ENCODE results near the gene SLC25A29.

DNA sequence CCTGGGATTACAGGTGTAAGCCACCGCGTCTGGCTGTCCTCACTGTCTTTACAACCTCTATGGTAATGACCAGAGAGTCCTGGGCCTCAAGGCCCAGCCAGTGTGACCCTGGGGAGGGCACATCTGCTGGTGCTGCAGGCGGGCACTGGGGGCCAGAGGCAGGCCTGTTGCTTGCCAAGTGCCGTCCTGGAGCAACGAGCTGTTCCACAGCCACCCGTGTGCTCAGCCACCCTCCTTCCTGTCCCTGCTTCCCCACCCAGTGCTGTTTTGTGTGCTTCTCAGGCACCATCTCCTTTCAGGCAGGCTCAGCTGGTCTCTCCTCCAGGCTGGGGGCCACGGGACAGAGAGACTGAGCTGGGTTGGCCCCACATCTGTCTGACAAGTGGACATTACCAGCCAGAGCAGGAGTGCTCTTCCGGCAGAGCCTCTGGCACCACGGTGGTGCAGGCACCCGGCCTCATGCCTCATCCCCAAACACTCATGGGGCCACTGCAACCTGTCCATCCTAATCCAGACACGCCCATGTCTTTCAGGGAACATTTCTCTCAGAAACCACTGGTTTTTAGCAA is 25.9 kb upstream of the SLC25A29 start:
- no peak for TF ChIP-seq EZH2phosphoT487 (IDR thresholded peaks at IDR 0.05; ENCODE audit: borderline replicate concordance, low read length)
- TF ChIP-seq, protein P1, sequence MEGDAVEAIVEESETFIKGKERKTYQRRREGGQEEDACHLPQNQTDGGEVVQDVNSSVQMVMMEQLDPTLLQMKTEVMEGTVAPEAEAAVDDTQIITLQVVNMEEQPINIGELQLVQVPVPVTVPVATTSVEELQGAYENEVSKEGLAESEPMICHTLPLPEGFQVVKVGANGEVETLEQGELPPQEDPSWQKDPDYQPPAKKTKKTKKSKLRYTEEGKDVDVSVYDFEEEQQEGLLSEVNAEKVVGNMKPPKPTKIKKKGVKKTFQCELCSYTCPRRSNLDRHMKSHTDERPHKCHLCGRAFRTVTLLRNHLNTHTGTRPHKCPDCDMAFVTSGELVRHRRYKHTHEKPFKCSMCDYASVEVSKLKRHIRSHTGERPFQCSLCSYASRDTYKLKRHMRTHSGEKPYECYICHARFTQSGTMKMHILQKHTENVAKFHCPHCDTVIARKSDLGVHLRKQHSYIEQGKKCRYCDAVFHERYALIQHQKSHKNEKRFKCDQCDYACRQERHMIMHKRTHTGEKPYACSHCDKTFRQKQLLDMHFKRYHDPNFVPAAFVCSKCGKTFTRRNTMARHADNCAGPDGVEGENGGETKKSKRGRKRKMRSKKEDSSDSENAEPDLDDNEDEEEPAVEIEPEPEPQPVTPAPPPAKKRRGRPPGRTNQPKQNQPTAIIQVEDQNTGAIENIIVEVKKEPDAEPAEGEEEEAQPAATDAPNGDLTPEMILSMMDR (IDR thresholded peaks at IDR 0.05; ENCODE audit: low read depth, low read length, poor library complexity, severe bottlenecking), result no peak
